EL (cell line): ENCODE results near the gene PPP2R2C.
A peak's percentile ranks its signal among the peaks of the same experiment; 100 is the strongest.

Experiments used
- DNase-seq: peaks from one replicate; pipeline ENCODE4 v3.0.0-alpha.2; 2016

Gene PPP2R2C

GRCh38 chr4:6324999-6325787 lies 147.2 kb downstream of the PPP2R2C start:
- DNase-seq = no peak

- no peak for DNase-seq
Observed at GRCh38 chr4:6324461-6324998, 147.9 kb downstream of the PPP2R2C start.

DNA sequence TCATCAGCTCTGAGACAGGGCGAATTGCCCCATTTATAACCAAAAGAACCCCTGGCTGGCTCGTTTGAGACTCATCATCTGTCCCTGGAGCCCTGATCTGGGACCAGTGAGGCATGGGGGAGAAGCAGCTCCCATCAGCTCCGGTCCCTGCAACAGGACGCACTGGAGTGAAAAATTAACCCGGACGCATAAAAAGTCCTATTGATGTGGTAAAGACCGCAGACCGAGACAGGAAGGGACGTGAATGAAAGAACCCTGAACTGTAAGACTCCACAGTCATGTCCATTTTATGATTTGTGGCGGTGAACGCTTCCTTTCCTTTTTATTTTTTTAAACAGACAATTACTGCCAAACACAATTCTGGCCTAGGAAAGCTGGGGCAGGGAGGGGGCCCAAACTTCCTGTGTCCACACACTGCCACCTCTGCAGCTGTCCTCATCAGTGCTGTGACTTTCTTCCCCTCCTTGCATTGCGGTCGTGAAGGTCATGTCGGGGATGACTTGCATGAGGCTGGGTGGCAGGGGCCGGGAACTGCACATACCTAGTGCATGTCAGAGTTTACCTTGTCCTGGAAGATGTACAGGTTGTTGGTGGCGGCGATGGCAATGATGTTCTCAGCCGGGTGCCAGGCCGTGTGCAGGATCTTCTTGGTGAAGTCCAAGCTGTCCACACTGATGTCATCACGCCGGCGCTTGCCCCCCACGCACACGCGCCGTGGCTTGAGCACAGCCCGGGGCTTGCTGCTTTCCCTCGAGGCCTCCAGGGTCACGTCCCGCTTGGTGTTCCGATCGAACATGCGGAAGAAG lies 149.4 kb downstream of the PPP2R2C start:
- no peak for DNase-seq

- DNase-seq = no peak
Observed at GRCh38 chr4:6322067-6322760, 150.2 kb downstream of the PPP2R2C start.

- DNase-seq = no peak
Observed at GRCh38 chr4:6321361-6321760, 151.1 kb downstream of the PPP2R2C start.

- no peak for DNase-seq
Observed at GRCh38 chr4:6320663-6321062, 151.8 kb downstream of the PPP2R2C start.

DNA sequence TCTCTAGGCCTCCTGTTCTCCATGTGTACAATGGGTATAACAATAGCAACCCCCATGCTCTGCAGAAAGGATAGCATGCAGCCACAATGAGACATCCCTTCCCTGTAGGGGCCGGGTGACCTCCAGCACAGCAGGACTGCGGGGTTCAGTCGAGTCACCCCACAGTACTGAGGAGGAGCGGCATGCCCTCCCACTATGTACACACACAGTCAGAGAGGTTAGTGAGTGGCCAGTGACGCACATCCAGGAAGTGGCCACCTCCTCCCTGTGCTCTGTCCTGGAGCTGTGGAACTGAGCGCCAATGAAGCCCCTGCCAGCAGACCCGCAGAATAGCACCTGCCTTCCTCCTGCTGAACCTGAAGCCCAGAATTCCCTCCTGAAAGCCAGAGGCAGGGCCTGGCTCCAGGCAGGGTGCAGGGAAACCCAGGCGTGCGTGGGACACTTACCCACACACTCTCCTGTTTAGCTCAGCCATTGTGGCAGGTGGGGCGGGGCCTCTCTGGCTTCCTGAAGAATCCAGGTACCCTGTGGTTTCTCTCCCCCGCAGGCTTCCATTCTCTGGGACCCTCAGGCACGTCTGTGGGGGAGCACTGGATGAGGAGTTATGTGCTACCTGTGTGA lies 152.8 kb downstream of the PPP2R2C start:
- DNase-seq = peak; percentile 32

DNA sequence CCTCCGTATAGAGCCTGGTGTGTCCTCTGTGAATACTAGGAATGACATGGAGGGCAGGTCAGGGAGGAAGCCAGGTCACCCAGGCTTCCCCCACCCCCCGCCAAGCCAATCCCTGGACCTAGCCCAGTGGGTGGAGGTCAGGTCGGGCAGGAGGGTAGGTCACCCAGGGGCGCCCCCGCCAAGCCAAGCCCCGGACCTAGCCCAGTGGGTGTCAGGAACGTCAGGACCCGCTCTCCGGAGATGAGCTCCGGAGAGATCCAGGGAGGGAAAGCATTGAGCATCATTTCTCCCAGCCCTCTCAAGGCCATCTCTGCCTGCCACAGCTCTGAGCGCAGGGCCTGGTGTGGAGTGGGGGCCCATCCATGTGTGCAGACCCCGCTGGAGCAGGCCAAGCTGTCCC lies 154.2 kb downstream of the PPP2R2C start:
- no peak for DNase-seq

DNA sequence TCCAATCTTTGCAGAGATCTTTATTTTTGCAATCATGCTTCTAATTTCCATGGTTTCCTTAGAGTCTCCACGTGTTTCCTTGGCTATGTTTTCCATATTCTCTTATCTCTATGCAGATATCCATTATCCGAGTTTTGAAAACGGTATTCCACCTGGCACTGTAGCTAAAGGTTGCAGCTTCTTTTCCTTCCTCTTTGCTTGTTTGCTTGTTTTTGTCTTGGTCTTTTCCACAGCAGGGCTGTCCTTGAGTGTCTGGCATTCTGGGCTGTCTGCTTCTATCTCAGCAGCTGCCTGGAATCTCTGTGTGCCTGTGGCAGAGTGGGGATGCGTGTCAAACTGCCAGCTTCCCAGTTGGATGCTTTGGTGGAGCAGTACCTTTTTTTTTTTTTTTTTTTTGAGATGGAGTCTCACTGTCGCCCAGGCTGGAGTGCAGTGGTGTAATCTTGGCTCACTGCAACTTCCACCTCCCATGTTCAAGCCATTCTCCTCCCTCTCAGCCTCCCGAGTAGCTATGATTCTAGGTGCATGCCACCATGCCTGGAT lies 155.9 kb downstream of the PPP2R2C start:
- DNase-seq = no peak

GRCh38 chr4:6313216-6313615 lies 159.2 kb downstream of the PPP2R2C start:
- no peak for DNase-seq

- no peak for DNase-seq
Observed at GRCh38 chr4:6309777-6310176, 162.6 kb downstream of the PPP2R2C start.

GRCh38 chr4:6308899-6309643 lies 163.3 kb downstream of the PPP2R2C start:
- no peak for DNase-seq

- no peak for DNase-seq
Observed at GRCh38 chr4:6307891-6308290, 164.5 kb downstream of the PPP2R2C start.

DNA sequence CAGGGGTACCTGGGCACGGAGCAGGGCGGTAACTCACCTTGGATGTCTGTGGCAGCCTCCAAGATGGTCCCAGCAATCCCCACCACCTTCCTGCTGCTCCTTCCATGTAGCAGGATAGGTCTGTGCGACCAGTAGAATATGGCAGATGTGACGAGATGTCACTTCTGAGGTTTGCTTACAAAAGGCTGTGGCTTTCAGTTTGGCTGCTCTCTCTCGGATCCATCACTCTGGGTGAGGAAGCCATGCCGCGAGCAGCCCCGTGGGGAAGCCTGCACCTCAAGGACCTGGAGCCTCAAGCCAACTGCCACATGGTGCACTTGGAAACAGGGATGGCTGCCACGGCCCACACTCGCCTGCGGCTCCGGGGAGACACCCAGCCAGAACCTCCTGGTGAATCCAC lies 165.2 kb downstream of the PPP2R2C start:
- DNase-seq = no peak

DNA sequence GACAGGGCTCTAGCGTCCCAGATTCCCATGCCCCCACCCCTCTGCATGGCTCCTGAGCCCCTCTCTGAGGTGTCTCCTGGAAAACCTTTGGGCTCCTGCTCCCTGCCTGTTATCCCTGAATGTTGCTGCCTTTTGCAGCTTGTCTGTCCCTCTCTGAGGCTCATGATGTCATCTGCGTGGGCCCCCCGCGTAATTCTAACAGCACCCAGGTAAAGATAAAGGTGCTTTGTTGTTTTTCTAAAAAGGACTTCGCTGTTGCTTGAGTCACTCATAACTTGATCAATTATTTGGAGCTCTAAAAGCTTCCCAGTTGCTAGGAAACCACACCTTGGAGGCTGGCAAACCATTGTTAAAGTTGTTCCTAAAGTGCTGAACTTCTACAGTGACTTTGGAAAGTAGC lies 166.1 kb downstream of the PPP2R2C start:
- DNase-seq = no peak

DNA sequence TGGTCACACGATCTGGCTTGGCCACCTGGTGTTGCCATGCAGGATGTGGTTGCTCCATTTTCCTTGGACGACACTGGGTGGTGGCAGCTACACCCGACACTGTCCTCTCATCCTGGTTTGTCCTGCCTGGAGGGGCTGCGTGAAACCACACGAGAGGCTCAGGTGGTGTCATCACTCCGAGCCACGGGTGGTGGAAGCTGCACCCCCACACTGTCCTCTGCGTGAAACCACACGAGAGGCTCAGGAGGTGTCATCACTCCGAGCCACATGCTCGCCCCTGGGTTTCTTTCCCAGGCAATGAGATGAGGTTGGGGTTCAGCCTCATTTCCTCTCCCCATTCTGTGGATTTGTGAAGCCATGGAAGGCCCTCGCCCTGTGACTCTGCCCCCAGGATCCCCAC lies 168.5 kb downstream of the PPP2R2C start:
- DNase-seq = no peak

GRCh38 chr4:6302869-6303268 lies 169.5 kb downstream of the PPP2R2C start:
- no peak for DNase-seq

- no peak for DNase-seq
Observed at GRCh38 chr4:6301732-6302442, 170.5 kb downstream of the PPP2R2C start.

GRCh38 chr4:6301051-6301731 lies 171.2 kb downstream of the PPP2R2C start:
- no peak for DNase-seq

GRCh38 chr4:6300359-6300758 lies 172.1 kb downstream of the PPP2R2C start:
- no peak for DNase-seq

DNA sequence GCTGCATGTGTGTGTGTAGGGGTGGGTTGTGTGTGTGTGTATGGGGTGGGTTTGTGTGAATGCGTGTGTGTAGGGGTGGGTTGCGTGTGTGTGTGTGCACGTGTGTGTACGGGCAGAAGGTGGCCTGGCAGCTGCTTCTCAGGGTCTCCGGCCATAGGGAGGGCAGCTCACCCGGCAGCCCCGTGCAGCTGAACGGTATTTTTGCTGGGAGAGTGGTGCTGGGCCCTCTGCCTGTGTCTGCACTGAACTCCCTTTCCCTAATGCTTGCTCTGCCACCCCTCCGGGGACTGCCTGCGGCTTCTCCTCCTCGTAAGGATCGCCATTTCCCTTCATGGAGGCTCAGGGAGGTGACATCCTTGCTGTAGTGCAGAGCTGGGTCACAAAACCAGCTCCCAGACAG lies 172.5 kb downstream of the PPP2R2C start:
- DNase-seq = no peak
